Sigmoid colon (tissue), 4 donors: ENCODE results near the gene LY6G6F.

Source experiments
- CTCF ChIP-seq, 4 experiments: fragments of 450-650 bp in 3 of 4; fragments of 200-600 bp in 1 of 4; IDR thresholded peaks; one replicate each; pipeline ENCODE4 v1.5.1; 2016 to 2019; ENCODE audit warnings: antibody characterized with exemption in 4 of 4, mild to moderate bottlenecking in 3 of 4, moderate library complexity in 2 of 4
- POLR2A ChIP-seq, 2 donors: fragments of 450-650 bp; IDR thresholded peaks; one replicate each; pipeline ENCODE4 v1.6.1; 2016; ENCODE audit warnings: antibody characterized with exemption in 2 of 2, mild to moderate bottlenecking in 2 of 2, moderate library complexity in 2 of 2
- POLR2AphosphoS5 ChIP-seq, 4 donors: sonication (generic); formaldehyde crosslinking; IDR thresholded peaks; one replicate each; pipeline ENCODE4 v1.6.1; 2017; ENCODE audit warnings: antibody characterized with exemption in 4 of 4

- TF ChIP-seq CTCF (IDR thresholded peaks at IDR 0.05): no peak
- no peak for TF ChIP-seq POLR2A (IDR thresholded peaks at IDR 0.05)
- TF ChIP-seq POLR2AphosphoS5 (IDR thresholded peaks at IDR 0.05): no peak
Measured at GRCh38 chr6:31658983-31659648, 47.5 kb upstream of the LY6G6F start.
